Measurements from ENCODE around the gene NOL6.

The NOL6 gene

GRCh38 chr9:33467526-33467925, 6.2 kb downstream of the NOL6 start:
- no peak for TF ChIP-seq CTCF (IDR thresholded peaks at IDR 0.05; ENCODE audit: borderline replicate concordance, insufficient read depth, low read depth, low read length)
- H3K4me3 ChIP-seq (ENCODE audit: low read depth, low read length), result no peak overlapping the region

- H3K4me3 ChIP-seq (ENCODE audit: low read depth, low read length), result no peak overlapping the region
- peak; percentile 96 for TF ChIP-seq CTCF (IDR thresholded peaks at IDR 0.05; ENCODE audit: borderline replicate concordance, insufficient read depth, low read depth, low read length)
Observed at GRCh38 chr9:33466565-33467495, 6.9 kb downstream of the NOL6 start.

GRCh38 chr9:33465596-33466564, 7.8 kb downstream of the NOL6 start:
- no peak for TF ChIP-seq CTCF (IDR thresholded peaks at IDR 0.05; ENCODE audit: borderline replicate concordance, insufficient read depth, low read depth, low read length)
- H3K4me3 ChIP-seq (ENCODE audit: low read depth, low read length), result no peak overlapping the region

GRCh38 chr9:33465096-33465495, 8.6 kb downstream of the NOL6 start:
- no peak for TF ChIP-seq CTCF (IDR thresholded peaks at IDR 0.05; ENCODE audit: borderline replicate concordance, insufficient read depth, low read depth, low read length)

GRCh38 chr9:33464045-33464636, 9.6 kb downstream of the NOL6 start:
- H3K4me3 ChIP-seq (ENCODE audit: low read depth, low read length), result no peak overlapping the region
- no peak for TF ChIP-seq CTCF (IDR thresholded peaks at IDR 0.05; ENCODE audit: borderline replicate concordance, insufficient read depth, low read depth, low read length)

More at GRCh38 chr9:33465096-33465495, 8.6 kb downstream of the NOL6 start:
- no peak overlapping the region for H3K4me3 ChIP-seq (ENCODE audit: low read depth, low read length)

GRCh38 chr9:33463151-33463550, 10.6 kb downstream of the NOL6 start:
- no peak for TF ChIP-seq CTCF (IDR thresholded peaks at IDR 0.05; ENCODE audit: borderline replicate concordance, insufficient read depth, low read depth, low read length)

More at GRCh38 chr9:33463151-33463550, 10.6 kb downstream of the NOL6 start:
- no peak overlapping the region for H3K4me3 ChIP-seq (ENCODE audit: low read depth, low read length)

Measured in GM12875 (cell line).